GM13976 (cell line): ENCODE measurements around the gene TALDO1.

Experiments
- DNase-seq: peaks from one replicate; pipeline ENCODE4 v3.0.0; 2012; ENCODE audit warnings: low spot score
- CTCF ChIP-seq: IDR thresholded peaks from 2 replicates; pipeline ENCODE4 v1.5.1; 2012; ENCODE audit warnings: borderline replicate concordance, mild to moderate bottlenecking; ENCODE audit not compliant: insufficient read depth; ENCODE audit errors: extremely low read depth, missing control alignments, control extremely low read depth
- in situ Hi-C: fragments of 300-500 bp; cut with MboI; formaldehyde crosslinking; loops from one replicate; pipeline ENCODE4 v1.12.0; 2022; ENCODE audit warnings: low sequenced_read_pairs, mixed read lengths, inconsistent platforms; ENCODE audit not compliant: unreplicated experiment

Gene TALDO1

GRCh38 chr11:813456-814096 is 66.3 kb downstream of the TALDO1 start:
- no peak for TF ChIP-seq CTCF
- no peak for DNase-seq
- in situ Hi-C loops = no loop called here
